Peyer's patch (tissue), 4 donors: ENCODE results near the gene ERF. TPM values are rescaled to one million over a fixed set of nuclear protein-coding genes. Genes with fewer than 3 reads are reported as not detected.

Experiments used
- DNase-seq, 3 donors: peaks; one replicate each; pipeline ENCODE4 v3.0.0-alpha.2; 2017 to 2019
- H3K27ac ChIP-seq, 4 donors: fragments of 200-600 bp; sonication (generic); one replicate each; pipeline ENCODE4 v1.5.1; 2016 to 2019
- H3K27me3 ChIP-seq, 2 donors: fragments of 200-600 bp; sonication (generic); one replicate each; pipeline ENCODE4 v1.5.1; 2019
- H3K36me3 ChIP-seq, 3 donors: fragments of 200-600 bp; sonication (generic); one replicate each; pipeline ENCODE4 v1.5.1; 2016 to 2019
- H3K4me1 ChIP-seq, 4 donors: fragments of 200-600 bp; sonication (generic); one replicate each; pipeline ENCODE4 v1.5.1; 2016 to 2019
- H3K4me3 ChIP-seq, 4 donors: fragments of 200-600 bp; sonication (generic); 1 replicate in 3 of 4; 2 replicates in 1 of 4; pipeline ENCODE4 v1.5.1; 2016 to 2019; ENCODE audit warnings: mild to moderate bottlenecking in 1 of 4
- H3K9me3 ChIP-seq, 4 donors: fragments of 200-600 bp; sonication (generic); one replicate each; pipeline ENCODE4 v1.5.1; 2016 to 2019; ENCODE audit warnings: mild to moderate bottlenecking in 1 of 4
- POLR2A ChIP-seq, 2 donors: fragments of 450-650 bp; IDR thresholded peaks; one replicate each; pipeline ENCODE4 v1.5.1; 2017; ENCODE audit warnings: antibody characterized with exemption in 2 of 2, mild to moderate bottlenecking in 2 of 2, moderate library complexity in 2 of 2
- total RNA-seq, 4 donors: library from RNA; depleted of rRNA; stranded (reverse); fragments of >200 nt; gene quantifications; one replicate each; pipeline ENCODE4 v1.1.0, GENCODE V29; 2016
- TF ChIP-seq, protein P1 (sequence below), 6 experiments: fragments of 450-650 bp in 4 of 6; fragments of 200-600 bp in 2 of 6; sonication (generic) in 1 of 6; IDR thresholded peaks; one replicate each; pipeline ENCODE4 v1.5.1; 2017 to 2019; ENCODE audit warnings: antibody characterized with exemption in 6 of 6, mild to moderate bottlenecking in 3 of 6, moderate library complexity in 1 of 6

Gene ERF
- 10 to 100 TPM; 13.2 to 85.4 (median 49.3) TPM for total RNA-seq

DNA sequence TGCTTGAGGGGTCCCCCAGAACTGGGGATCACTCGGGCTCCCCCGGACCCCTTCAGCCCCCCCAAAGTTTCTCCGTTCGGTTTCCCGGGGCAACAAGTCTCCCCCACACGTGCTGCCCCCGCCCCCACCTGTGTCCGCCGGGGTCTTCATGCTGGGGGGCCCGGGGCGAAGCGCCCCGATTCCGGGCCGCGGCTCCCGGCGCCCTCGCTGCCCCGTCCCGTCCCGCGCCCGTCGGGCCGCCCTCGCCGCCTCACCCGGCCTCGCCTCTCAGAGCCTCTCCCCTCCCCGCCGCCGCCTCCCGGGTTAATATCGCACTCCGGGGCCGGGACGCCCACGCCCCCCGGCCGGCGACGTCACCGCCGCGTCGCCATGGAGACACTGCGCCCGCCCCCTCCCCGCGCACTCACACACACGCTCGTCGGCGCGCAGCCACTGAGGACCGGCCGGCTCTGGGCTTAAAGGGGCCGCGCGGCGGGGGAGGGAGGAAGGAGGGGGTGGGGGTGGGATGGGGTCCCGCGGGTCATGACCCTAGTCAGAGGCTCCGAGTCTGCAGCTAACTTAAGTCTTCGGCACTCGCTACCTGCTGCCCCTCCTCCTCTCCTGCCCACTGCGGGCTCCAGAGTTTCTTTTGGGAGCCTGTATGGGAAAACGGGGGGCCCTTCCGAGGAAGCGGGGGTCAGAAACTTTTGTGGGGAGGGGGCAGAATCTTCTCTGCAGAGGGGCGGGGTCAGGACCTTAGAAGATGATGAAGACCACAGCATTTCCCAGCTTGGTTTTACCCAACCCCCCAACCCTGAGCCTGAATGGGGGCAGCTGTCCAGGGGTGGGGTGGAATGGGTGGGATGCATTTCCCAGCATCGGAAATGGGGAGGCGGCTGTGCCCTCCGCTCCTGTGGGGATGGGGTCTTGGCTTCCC is at the start of gene ERF:
Gene ERF, minus strand, starts transcription at position 279 of the 916 bp plus-strand sequence. Its CDS starts 129 bp downstream, at position 150.
- no peaks in the 10 kb centered on the region for H3K27me3 ChIP-seq
- peak; percentile 95 to 98 (median 97) for DNase-seq
- peaks cover 0 to 7% (median 0%) of the 10 kb centered on the region in 3 donors for H3K36me3 ChIP-seq
- peak within 1 kb of the TSS; percentile 72 to 98 (median 84) for H3K4me3 ChIP-seq
- TF ChIP-seq, protein P1, sequence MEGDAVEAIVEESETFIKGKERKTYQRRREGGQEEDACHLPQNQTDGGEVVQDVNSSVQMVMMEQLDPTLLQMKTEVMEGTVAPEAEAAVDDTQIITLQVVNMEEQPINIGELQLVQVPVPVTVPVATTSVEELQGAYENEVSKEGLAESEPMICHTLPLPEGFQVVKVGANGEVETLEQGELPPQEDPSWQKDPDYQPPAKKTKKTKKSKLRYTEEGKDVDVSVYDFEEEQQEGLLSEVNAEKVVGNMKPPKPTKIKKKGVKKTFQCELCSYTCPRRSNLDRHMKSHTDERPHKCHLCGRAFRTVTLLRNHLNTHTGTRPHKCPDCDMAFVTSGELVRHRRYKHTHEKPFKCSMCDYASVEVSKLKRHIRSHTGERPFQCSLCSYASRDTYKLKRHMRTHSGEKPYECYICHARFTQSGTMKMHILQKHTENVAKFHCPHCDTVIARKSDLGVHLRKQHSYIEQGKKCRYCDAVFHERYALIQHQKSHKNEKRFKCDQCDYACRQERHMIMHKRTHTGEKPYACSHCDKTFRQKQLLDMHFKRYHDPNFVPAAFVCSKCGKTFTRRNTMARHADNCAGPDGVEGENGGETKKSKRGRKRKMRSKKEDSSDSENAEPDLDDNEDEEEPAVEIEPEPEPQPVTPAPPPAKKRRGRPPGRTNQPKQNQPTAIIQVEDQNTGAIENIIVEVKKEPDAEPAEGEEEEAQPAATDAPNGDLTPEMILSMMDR (IDR thresholded peaks at IDR 0.05) = no peak
- peak; percentile 95 to 99 for TF ChIP-seq POLR2A (IDR thresholded peaks at IDR 0.05)
- peak within 1 kb of the TSS; percentile 99 to 100 (median 100) for H3K27ac ChIP-seq
- H3K9me3 ChIP-seq = no peaks in the 10 kb centered on the region
- peaks cover 5 to 45% (median 16%) of the 10 kb centered on the region in 4 donors for H3K4me1 ChIP-seq

DNA sequence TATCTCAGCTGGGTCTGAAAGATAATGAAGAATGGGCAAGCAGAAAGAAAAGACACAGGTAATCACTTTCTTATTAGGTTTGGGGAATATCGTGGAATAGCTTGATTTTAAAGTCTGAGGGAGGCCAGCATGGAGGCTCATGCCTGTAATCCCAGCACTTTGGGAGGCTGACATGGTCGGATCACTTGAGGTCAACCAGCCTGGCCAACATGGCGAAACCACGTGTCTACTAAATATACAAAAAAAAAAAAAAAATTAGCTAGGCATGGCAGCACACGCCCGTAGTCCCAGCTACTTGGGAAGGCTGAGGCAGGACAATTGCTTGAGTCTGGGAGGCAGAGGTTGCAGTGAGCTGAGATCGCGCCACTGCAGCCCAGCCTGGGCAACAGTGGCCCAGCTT is 48.9 kb upstream of the ERF start:
- H3K27me3 ChIP-seq = no peaks in the 10 kb centered on the region
- TF ChIP-seq, protein P1 (IDR thresholded peaks at IDR 0.05) = no peak
- TF ChIP-seq POLR2A (IDR thresholded peaks at IDR 0.05) = no peak
- no peaks in the 10 kb centered on the region for H3K36me3 ChIP-seq
- H3K4me3 ChIP-seq = no peak overlapping the region
- no peak for DNase-seq
- H3K9me3 ChIP-seq = no peaks in the 10 kb centered on the region
- H3K27ac ChIP-seq = no peak overlapping the region
- peaks cover 0 to 14% (median 0%) of the 10 kb centered on the region in 4 donors for H3K4me1 ChIP-seq

DNA sequence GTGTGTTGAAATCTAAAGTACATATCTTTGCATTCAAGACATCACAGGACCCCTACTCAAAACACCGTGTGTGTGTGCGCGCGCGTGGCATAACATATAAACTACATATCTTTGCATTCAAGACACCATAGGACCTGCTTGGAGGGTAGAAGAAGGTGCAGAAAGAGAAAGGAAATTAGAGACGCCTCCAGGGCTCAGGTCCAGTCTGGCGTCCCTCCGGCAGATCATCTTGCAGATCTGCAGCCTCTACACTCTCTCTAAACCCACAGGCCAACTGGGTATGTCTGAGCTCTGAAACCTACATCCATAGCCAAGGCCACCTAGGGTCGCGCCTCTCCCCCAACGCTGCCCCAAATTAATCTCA is 48.2 kb upstream of the ERF start:
- no peaks in the 10 kb centered on the region for H3K27me3 ChIP-seq

DNA sequence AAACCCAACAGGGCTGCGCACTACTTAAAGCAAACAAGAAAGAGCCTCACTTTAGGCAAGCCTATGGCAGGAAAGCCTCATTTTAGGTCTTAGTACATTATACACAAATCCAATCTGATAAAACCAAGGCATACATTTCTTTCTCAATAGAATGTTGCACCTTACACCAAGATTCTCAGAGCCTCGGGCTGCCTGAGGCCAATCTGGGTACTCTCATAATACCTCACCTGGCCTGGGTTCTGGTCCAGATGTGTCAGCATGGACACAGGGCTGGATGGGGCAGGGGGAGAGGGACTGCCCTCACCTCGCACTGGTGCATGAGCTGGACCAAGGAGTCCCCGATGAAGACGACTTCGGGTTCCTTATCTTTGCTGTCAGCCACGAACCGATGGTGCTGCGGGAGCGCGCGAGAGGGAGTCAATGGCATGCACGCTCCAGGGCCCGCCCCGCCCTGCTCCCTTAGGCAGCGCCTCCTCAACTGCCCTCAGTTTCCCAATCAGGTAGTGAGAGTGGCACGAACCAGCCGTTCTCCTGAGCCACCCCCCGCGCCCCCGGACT is 46.8 kb upstream of the ERF start, which contains the start of gene PRR19:
Gene PRR19, plus strand, starts transcription at position 487 of the 558 bp plus-strand sequence. CDS start 7,453 bp downstream, outside the sequence.
- no peaks in the 10 kb centered on the region for H3K27me3 ChIP-seq
- peaks cover 0 to 14% (median 0%) of the 10 kb centered on the region in 4 donors for H3K4me1 ChIP-seq
- peak within 1 kb of the TSS; percentile 53 to 70 (median 56) for H3K4me3 ChIP-seq
- DNase-seq = peak in 1 of 3 donors; percentile 39
- peak within 1 kb of the TSS; percentile 47 to 68 (median 52) for H3K27ac ChIP-seq
- peaks cover 0 to 3% (median 0%) of the 10 kb centered on the region in 3 donors for H3K36me3 ChIP-seq
- H3K9me3 ChIP-seq = no peaks in the 10 kb centered on the region
- TF ChIP-seq, protein P1 (IDR thresholded peaks at IDR 0.05) = no peak
- TF ChIP-seq POLR2A (IDR thresholded peaks at IDR 0.05) = no peak

More for the DNA sequence above, 48.2 kb upstream of the ERF start:
- DNase-seq = no peak
- H3K4me1 ChIP-seq = peaks cover 0 to 14% (median 0%) of the 10 kb centered on the region in 4 donors
- H3K9me3 ChIP-seq = no peaks in the 10 kb centered on the region
- peak overlapping the region in 3 of 4 donors; percentile 48 to 68 (median 56) for H3K27ac ChIP-seq
- no peaks in the 10 kb centered on the region for H3K36me3 ChIP-seq
- H3K4me3 ChIP-seq = peak overlapping the region; percentile 53 to 70 (median 56)
- TF ChIP-seq, protein P1 (IDR thresholded peaks at IDR 0.05) = no peak
- TF ChIP-seq POLR2A (IDR thresholded peaks at IDR 0.05) = no peak

DNA sequence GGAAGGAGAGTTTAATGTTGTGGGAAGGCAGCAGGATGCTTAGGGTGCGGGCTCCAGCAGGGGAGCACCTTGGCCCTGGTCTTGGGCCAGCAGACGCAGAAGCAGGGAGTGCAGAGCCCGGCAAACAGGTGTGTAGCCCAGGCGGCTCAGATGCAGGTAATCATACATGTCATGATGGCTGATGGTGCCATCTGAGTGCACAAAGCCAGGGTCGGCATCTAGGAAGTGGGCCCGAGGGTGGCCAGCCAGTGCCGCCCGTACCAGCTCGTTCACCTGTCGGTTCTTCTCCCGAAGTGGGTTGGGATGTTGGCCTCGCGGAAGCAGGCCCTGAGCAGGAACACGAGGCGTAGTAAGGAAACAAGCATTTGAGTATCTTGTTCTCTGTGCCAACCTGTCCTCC is 42.1 kb upstream of the ERF start:
- peak in 1 of 3 donors; percentile 45 for DNase-seq
- Histone ChIP-seq H3K27ac (no peak overlapping the region), H3K4me3 (no peak overlapping the region), H3K36me3 (peaks cover 0 to 35% (median 0%) of the 10 kb centered on the region in 3 donors), H3K4me1 (peaks cover 0 to 7% (median 0%) of the 10 kb centered on the region in 4 donors), H3K9me3 (no peaks in the 10 kb centered on the region), H3K27me3 (no peaks in the 10 kb centered on the region)
- TF ChIP-seq, protein P1 (IDR thresholded peaks at IDR 0.05) = no peak
- no peak for TF ChIP-seq POLR2A (IDR thresholded peaks at IDR 0.05)
